ENCODE results near the gene ARHGAP6.

Gene ARHGAP6

DNA sequence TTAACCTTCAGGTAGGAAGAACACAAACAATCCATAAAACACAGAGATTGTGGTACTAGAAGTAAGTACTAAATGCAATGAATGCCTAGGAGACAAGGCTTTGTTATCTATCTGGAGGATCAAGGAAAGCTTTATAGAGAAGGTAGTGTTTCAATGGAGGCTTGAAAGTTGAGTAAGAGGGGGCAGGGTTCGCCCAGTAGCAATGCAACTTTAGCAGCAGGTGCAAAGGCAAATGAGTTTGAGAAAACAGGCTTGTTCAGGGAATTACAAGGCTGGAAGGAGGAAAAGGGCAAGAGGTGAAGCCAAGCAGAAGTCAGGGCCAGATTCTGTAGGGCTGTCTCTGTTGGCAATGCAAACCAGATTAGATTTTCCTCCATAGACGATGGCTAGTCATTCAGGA lies 408.0 kb downstream of the ARHGAP6 start:
- Histone ChIP-seq H3K9me3 (ENCODE audit: severe bottlenecking) (no peaks in the 10 kb centered on the region), H3K27ac (no peak overlapping the region), H3K4me3 (ENCODE audit: low read depth, low read length) (no peak overlapping the region), H3K36me3 (no peaks in the 10 kb centered on the region), H3K27me3 (ENCODE audit: insufficient read depth, low read depth, severe bottlenecking) (peaks cover 7% of the 10 kb centered on the region)
- TF ChIP-seq, protein P1, sequence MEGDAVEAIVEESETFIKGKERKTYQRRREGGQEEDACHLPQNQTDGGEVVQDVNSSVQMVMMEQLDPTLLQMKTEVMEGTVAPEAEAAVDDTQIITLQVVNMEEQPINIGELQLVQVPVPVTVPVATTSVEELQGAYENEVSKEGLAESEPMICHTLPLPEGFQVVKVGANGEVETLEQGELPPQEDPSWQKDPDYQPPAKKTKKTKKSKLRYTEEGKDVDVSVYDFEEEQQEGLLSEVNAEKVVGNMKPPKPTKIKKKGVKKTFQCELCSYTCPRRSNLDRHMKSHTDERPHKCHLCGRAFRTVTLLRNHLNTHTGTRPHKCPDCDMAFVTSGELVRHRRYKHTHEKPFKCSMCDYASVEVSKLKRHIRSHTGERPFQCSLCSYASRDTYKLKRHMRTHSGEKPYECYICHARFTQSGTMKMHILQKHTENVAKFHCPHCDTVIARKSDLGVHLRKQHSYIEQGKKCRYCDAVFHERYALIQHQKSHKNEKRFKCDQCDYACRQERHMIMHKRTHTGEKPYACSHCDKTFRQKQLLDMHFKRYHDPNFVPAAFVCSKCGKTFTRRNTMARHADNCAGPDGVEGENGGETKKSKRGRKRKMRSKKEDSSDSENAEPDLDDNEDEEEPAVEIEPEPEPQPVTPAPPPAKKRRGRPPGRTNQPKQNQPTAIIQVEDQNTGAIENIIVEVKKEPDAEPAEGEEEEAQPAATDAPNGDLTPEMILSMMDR (IDR thresholded peaks at IDR 0.05; ENCODE audit: low read depth, low read length) = no peak
- no peak for DNase-seq

DNA sequence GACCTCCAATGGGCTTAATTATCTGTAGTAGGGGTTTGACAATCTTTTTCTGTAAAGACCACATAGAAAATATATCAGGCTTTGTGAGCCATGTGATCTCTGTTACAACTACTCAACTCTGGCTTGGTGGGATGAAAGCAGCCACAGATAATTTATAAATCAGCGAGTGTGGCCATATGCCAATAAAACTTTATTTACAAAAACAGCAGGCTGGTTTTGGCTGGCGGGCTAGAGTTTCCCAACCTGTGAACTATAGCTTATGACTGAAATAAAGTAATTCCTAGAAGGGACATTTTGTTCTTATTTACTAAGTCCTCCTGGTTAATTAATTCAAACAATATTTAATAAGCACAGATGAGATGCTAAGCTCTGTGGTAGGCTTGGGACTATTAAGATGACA lies 408.4 kb downstream of the ARHGAP6 start:
- H3K36me3 ChIP-seq = no peaks in the 10 kb centered on the region
- no peak overlapping the region for H3K4me3 ChIP-seq (ENCODE audit: low read depth, low read length)
- TF ChIP-seq, protein P1 (IDR thresholded peaks at IDR 0.05; ENCODE audit: low read depth, low read length) = no peak
- peaks cover 7% of the 10 kb centered on the region for H3K27me3 ChIP-seq (ENCODE audit: insufficient read depth, low read depth, severe bottlenecking)
- no peaks in the 10 kb centered on the region for H3K9me3 ChIP-seq (ENCODE audit: severe bottlenecking)
- DNase-seq = no peak
- no peak overlapping the region for H3K27ac ChIP-seq

DNA sequence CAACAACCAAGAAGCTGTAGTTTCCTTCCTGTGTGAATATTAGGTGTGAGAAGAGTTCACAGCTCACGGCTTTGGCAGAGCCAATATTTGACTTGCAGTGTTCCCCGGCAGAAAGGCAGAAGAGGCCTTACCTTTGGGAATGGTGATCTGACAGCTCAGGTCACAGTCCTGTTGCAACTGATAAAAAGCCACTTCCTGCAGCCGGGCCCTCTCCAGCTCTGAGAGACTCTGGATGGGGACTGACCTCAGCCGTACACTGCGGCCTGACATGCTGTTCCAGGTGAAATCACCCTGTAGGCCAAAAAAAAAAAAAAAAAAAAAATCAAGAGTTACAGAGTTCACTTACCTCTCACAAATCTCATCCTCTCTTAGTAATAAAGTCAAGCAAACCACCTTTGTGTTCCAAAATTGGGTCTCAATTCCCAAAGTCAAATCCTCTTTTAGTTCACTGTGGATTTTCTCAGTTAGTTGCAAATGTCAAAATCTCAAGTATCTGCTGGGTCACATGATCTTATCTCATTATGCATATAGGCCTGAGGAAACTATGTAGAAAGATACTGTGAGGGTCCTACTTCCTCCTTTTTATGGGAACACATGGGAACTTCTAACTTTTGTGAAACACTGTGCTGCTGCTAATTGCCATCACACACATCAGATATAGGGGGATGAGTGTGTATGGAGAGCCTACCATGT lies 411.2 kb downstream of the ARHGAP6 start:
- Histone ChIP-seq H3K9me3 (ENCODE audit: severe bottlenecking) (no peaks in the 10 kb centered on the region), H3K4me3 (ENCODE audit: low read depth, low read length) (no peak overlapping the region), H3K27ac (no peak overlapping the region), H3K27me3 (ENCODE audit: insufficient read depth, low read depth, severe bottlenecking) (peaks cover 7% of the 10 kb centered on the region), H3K36me3 (no peaks in the 10 kb centered on the region)
- DNase-seq = no peak
- TF ChIP-seq, protein P1 (IDR thresholded peaks at IDR 0.05; ENCODE audit: low read depth, low read length) = no peak

DNA sequence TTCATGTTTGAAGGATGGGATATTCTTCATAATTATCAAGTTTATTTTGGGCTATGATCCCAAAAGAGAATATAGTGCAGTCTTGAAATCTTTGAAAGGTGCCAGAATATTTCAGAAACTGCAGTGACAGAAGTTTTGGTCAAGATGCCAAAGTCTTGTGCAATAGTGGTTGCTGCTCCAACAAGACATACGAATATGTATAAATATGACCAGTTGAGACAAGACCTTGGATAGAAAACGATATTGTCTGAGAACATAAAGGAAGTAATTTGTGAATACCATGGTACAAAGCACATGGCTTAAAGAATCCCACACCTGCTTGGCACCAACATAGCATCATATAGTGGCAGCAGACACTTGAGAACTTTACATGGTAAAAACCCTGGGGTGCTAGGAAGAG lies 421.1 kb downstream of the ARHGAP6 start:
- Histone ChIP-seq H3K27ac (no peak overlapping the region), H3K9me3 (ENCODE audit: severe bottlenecking) (no peaks in the 10 kb centered on the region), H3K36me3 (no peaks in the 10 kb centered on the region), H3K4me3 (ENCODE audit: low read depth, low read length) (no peak overlapping the region), H3K27me3 (ENCODE audit: insufficient read depth, low read depth, severe bottlenecking) (no peaks in the 10 kb centered on the region)
- TF ChIP-seq, protein P1 (IDR thresholded peaks at IDR 0.05; ENCODE audit: low read depth, low read length) = no peak
- DNase-seq = no peak

DNA sequence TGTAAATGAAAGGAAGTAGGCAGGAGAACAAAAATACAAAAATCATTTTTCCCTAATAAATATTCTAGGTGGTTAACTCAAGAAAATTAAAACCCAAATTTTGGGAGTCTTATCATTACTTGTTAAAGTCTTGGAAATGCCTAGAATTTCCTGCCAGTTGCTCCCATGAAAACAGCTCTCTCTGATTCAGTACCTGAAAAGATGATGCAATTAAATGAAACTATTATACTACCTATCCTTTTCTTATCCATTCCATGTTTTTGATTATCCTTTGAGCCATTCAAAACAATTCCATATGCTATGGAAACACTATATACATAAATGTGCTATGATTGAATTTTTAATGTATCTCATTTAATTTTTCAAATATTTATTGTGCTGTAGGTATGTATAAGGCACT lies 423.0 kb downstream of the ARHGAP6 start:
- DNase-seq = no peak
- no peaks in the 10 kb centered on the region for H3K36me3 ChIP-seq
- no peaks in the 10 kb centered on the region for H3K27me3 ChIP-seq (ENCODE audit: insufficient read depth, low read depth, severe bottlenecking)
- no peak overlapping the region for H3K27ac ChIP-seq
- TF ChIP-seq, protein P1 (IDR thresholded peaks at IDR 0.05; ENCODE audit: low read depth, low read length) = no peak
- H3K4me3 ChIP-seq (ENCODE audit: low read depth, low read length) = no peak overlapping the region
- no peaks in the 10 kb centered on the region for H3K9me3 ChIP-seq (ENCODE audit: severe bottlenecking)

DNA sequence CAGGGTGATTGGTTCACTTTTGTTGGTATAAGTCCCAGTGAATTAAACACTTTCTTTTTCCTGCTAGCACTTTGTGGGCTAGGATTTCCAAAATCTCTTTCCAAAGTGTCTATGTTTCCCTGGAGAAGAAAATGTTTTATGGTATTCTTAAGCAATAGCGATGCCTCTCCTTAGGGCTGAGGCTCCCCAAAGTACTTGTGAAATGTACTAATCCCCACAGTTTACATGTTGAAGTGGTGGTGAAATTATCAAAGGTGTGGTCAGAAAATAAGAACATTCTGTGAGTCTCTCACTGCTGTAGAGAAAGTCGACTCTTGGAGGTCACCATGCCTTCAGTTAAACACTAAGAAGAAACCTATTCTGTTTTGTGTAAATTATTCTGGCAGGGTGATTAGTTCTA lies 424.0 kb downstream of the ARHGAP6 start:
- TF ChIP-seq, protein P1 (IDR thresholded peaks at IDR 0.05; ENCODE audit: low read depth, low read length) = no peak
- H3K27me3 ChIP-seq (ENCODE audit: insufficient read depth, low read depth, severe bottlenecking) = no peaks in the 10 kb centered on the region

More for the DNA sequence above, 424.0 kb downstream of the ARHGAP6 start:
- no peak overlapping the region for H3K4me3 ChIP-seq (ENCODE audit: low read depth, low read length)
- H3K27ac ChIP-seq = no peak overlapping the region
- no peak for DNase-seq
- no peaks in the 10 kb centered on the region for H3K9me3 ChIP-seq (ENCODE audit: severe bottlenecking)
- H3K36me3 ChIP-seq = no peaks in the 10 kb centered on the region

Data from WERI-Rb-1 (cell line).